ENCODE results near the gene PLET1.
A peak's percentile ranks its signal among the peaks of the same experiment; 100 is the strongest.

The PLET1 gene

GRCh38 chr11:112289588-112290492 lies 29.2 kb upstream of the PLET1 start (continued):
- peak; percentile 42; the same call in 1 of the 2 replicates for TF ChIP-seq PRDM10 (tag by site-specific recombination; IDR thresholded peaks at IDR 0.05)

GRCh38 chr11:112288021-112288420 lies 27.4 kb upstream of the PLET1 start:
- ChIA-PET POLR2A (no interaction called here), CTCF (interaction anchor here (0.6 to 12.4 kb wide), 8 partner anchors 67 to 1002 kb away, joined by 3 to 308 read pairs (median 10); partner anchors contain the start of gene PTS)
- H3K4me3 ChIP-seq (ENCODE audit: low read depth, low read length), result no peak overlapping the region
- no peaks in the 10 kb centered on the region for H3K36me3 ChIP-seq (ENCODE audit: control insufficient read depth in 2 of 2, insufficient read depth in 1 of 2, low read length in 2 of 2)
- H3K9me3 ChIP-seq (ENCODE audit: control insufficient read depth, insufficient read depth, low read depth, low read length), result no peaks in the 10 kb centered on the region
- no peak overlapping the region for H3K27ac ChIP-seq (ENCODE audit: extremely low read depth, low read depth, low read length)
- no peaks in the 10 kb centered on the region; the same call in 1 of the 2 replicates for H3K4me1 ChIP-seq (ENCODE audit: control insufficient read depth, insufficient read depth, low read length)
- no peak for TF ChIP-seq ZNF580 (tag by site-specific recombination; IDR thresholded peaks at IDR 0.05)

GRCh38 chr11:112285841-112286311 lies 25.2 kb upstream of the PLET1 start:
- H3K36me3 ChIP-seq (ENCODE audit: control insufficient read depth in 2 of 2, insufficient read depth in 1 of 2, low read length in 2 of 2), result no peaks in the 10 kb centered on the region
- no peaks in the 10 kb centered on the region for H3K9me3 ChIP-seq (ENCODE audit: control insufficient read depth, insufficient read depth, low read depth, low read length)
- TF ChIP-seq ZNF596 (tag by site-specific recombination; IDR thresholded peaks at IDR 0.05) (no peak), OSR2 (tag by site-specific recombination; IDR thresholded peaks at IDR 0.05) (0 out of 2 replicates have a peak, but pooled peaks have one; percentile 56), ZNF654 (tag by site-specific recombination; IDR thresholded peaks at IDR 0.05; ENCODE audit: low read depth) (no peak), YY1 (tag by site-specific recombination; IDR thresholded peaks at IDR 0.05) (no peak), ZNF266 (tag by site-specific recombination; IDR thresholded peaks at IDR 0.05; ENCODE audit: low read depth) (no peak), GLIS1 (tag by site-specific recombination; IDR thresholded peaks at IDR 0.05) (peak; percentile 52), ATF2 (tag by site-specific recombination; IDR thresholded peaks at IDR 0.05; ENCODE audit: low read depth) (0 out of 2 replicates have a peak, but pooled peaks have one; percentile 24), ZNF184 (tag by site-specific recombination; IDR thresholded peaks at IDR 0.05) (peak; percentile 54; the same call in 1 of the 2 replicates), ZNF639 (tag by site-specific recombination; IDR thresholded peaks at IDR 0.05) (no peak), ZNF629 (tag by site-specific recombination; IDR thresholded peaks at IDR 0.05) (peak; percentile 47), ZNF174 (tag by site-specific recombination; IDR thresholded peaks at IDR 0.05) (no peak), TRIM28 (IDR thresholded peaks at IDR 0.05; ENCODE audit: borderline replicate concordance, low read length) (peak; percentile 43; the same call in 1 of the 2 replicates)
- no peak overlapping the region for H3K27ac ChIP-seq (ENCODE audit: extremely low read depth, low read depth, low read length)
- ChIA-PET POLR2A (no interaction called here), CTCF (interaction anchor here (0.6 to 12.4 kb wide), 9 partner anchors 9 to 1252 kb away, joined by 3 to 308 read pairs (median 3); partner anchors contain the start of gene PTS)
- H3K4me1 ChIP-seq (ENCODE audit: control insufficient read depth, insufficient read depth, low read length), result no peaks in the 10 kb centered on the region
- H3K4me3 ChIP-seq (ENCODE audit: low read depth, low read length), result no peak overlapping the region

Measured in HEK293 (cell line).